Measurements from ENCODE around the gene EEIG2.

The EEIG2 gene

GRCh38 chr1:108584428-108584856 is 24.5 kb downstream of the EEIG2 start:
- no peak for DNase-seq (ENCODE audit: low read depth)

- no peak for DNase-seq (ENCODE audit: low read depth)
Observed at GRCh38 chr1:108585313-108585712, 25.4 kb downstream of the EEIG2 start.

- peak; percentile 60 for DNase-seq (ENCODE audit: low read depth)
Observed at GRCh38 chr1:108590441-108590840, 30.5 kb downstream of the EEIG2 start.

GRCh38 chr1:108590957-108591356 is 31.1 kb downstream of the EEIG2 start:
- DNase-seq (ENCODE audit: low read depth), result peak; percentile 97

- DNase-seq (ENCODE audit: low read depth), result no peak
Observed at GRCh38 chr1:108591466-108591865, 31.6 kb downstream of the EEIG2 start.

GRCh38 chr1:108592030-108592759 is 32.3 kb downstream of the EEIG2 start:
- peak; percentile 28 for DNase-seq (ENCODE audit: low read depth)

- DNase-seq (ENCODE audit: low read depth), result no peak
Observed at GRCh38 chr1:108593448-108593847, 33.5 kb downstream of the EEIG2 start.

- DNase-seq (ENCODE audit: low read depth), result no peak
Observed at GRCh38 chr1:108595507-108595906, 35.6 kb downstream of the EEIG2 start.

- DNase-seq (ENCODE audit: low read depth), result no peak
Observed at GRCh38 chr1:108597041-108597440, 37.1 kb downstream of the EEIG2 start.

- no peak for DNase-seq (ENCODE audit: low read depth)
Observed at GRCh38 chr1:108598340-108598739, 38.4 kb downstream of the EEIG2 start.

GRCh38 chr1:108600504-108600903 is 40.6 kb downstream of the EEIG2 start:
- no peak for DNase-seq (ENCODE audit: low read depth)

- peak; percentile 12 for DNase-seq (ENCODE audit: low read depth)
Observed at GRCh38 chr1:108601708-108602410, 42.0 kb downstream of the EEIG2 start.

- DNase-seq (ENCODE audit: low read depth), result no peak
Observed at GRCh38 chr1:108605633-108606032, 45.7 kb downstream of the EEIG2 start.

GRCh38 chr1:108606478-108606877 is 46.6 kb downstream of the EEIG2 start:
- no peak for DNase-seq (ENCODE audit: low read depth)

- no peak for DNase-seq (ENCODE audit: low read depth)
Observed at GRCh38 chr1:108609483-108610049, 49.7 kb downstream of the EEIG2 start.

Measured in ELR (cell line).